ENCODE measurements around the gene MZT2A.
"Not testable (repeated sequence)": the region's sequence is repeated elsewhere in the genome, so short reads cannot be mapped to it uniquely, and the experiment has no call there.

DNA sequence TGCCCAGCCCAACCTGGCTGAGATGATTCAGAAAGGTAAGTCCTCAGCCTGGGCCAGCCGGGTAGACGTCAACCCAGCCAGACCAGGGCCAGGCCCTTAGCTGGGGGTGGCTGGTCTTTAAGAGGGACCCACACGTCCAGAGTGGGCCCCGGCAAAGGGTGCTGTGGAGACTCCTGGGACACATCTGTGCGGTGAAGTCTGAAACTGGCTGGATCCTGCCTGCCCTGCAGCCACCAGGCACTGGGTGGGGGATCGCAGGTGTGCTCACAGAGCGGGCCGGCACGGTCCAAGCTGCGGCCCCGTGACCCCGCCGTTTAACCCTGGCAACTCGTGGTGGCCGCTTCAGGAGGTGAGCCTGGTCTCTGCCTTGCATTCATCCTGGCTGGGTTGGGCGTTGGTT is 25.7 kb upstream of the MZT2A start:
- TF ChIP-seq, protein P1, sequence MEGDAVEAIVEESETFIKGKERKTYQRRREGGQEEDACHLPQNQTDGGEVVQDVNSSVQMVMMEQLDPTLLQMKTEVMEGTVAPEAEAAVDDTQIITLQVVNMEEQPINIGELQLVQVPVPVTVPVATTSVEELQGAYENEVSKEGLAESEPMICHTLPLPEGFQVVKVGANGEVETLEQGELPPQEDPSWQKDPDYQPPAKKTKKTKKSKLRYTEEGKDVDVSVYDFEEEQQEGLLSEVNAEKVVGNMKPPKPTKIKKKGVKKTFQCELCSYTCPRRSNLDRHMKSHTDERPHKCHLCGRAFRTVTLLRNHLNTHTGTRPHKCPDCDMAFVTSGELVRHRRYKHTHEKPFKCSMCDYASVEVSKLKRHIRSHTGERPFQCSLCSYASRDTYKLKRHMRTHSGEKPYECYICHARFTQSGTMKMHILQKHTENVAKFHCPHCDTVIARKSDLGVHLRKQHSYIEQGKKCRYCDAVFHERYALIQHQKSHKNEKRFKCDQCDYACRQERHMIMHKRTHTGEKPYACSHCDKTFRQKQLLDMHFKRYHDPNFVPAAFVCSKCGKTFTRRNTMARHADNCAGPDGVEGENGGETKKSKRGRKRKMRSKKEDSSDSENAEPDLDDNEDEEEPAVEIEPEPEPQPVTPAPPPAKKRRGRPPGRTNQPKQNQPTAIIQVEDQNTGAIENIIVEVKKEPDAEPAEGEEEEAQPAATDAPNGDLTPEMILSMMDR (IDR thresholded peaks at IDR 0.05; ENCODE audit: insufficient read depth, low read length): not testable (repeated sequence)
- TF ChIP-seq GABPA (IDR thresholded peaks at IDR 0.05; ENCODE audit: low read depth): not testable (repeated sequence)

Data from HL-60 (cell line).